T-helper 1 cell (primary cell): Measurements from ENCODE around the gene CARD11.
A peak's percentile ranks its signal among the peaks of the same experiment; 100 is the strongest.

Experiments
- DNase-seq, 5 donors: peaks; one replicate each; pipeline ENCODE4 v3.0.0-alpha.2; 2012 to 2020

The CARD11 gene

GRCh38 chr7:2980401-2981102 is 63.1 kb downstream of the CARD11 start:
- DNase-seq: no peak

- no peak for DNase-seq
Measured at GRCh38 chr7:2979951-2980350, 63.7 kb downstream of the CARD11 start.

GRCh38 chr7:2979201-2979631 is 64.5 kb downstream of the CARD11 start:
- DNase-seq: no peak

- DNase-seq: peak; percentile 28 to 87 (median 40)
Measured at GRCh38 chr7:2978408-2978807, 65.3 kb downstream of the CARD11 start.

- no peak for DNase-seq
Measured at GRCh38 chr7:2975821-2976371, 67.8 kb downstream of the CARD11 start.

- no peak for DNase-seq
Measured at GRCh38 chr7:2974093-2974819, 69.4 kb downstream of the CARD11 start.

- DNase-seq: no peak
Measured at GRCh38 chr7:2972835-2973161, 70.9 kb downstream of the CARD11 start.

- DNase-seq: no peak
Measured at GRCh38 chr7:2971914-2972834, 71.5 kb downstream of the CARD11 start.

GRCh38 chr7:2970861-2971260 is 72.8 kb downstream of the CARD11 start:
- no peak for DNase-seq

- no peak for DNase-seq
Measured at GRCh38 chr7:2970307-2970664, 73.4 kb downstream of the CARD11 start.

- no peak for DNase-seq
Measured at GRCh38 chr7:2969398-2970306, 74.0 kb downstream of the CARD11 start.

GRCh38 chr7:2968616-2969397 is 74.9 kb downstream of the CARD11 start:
- no peak for DNase-seq

GRCh38 chr7:2968176-2968575 is 75.5 kb downstream of the CARD11 start:
- no peak for DNase-seq

- DNase-seq: no peak
Measured at GRCh38 chr7:2967705-2968104, 76.0 kb downstream of the CARD11 start.

GRCh38 chr7:2967253-2967652 is 76.4 kb downstream of the CARD11 start:
- DNase-seq: no peak

- no peak for DNase-seq
Measured at GRCh38 chr7:2966466-2967078, 77.1 kb downstream of the CARD11 start.

- DNase-seq: no peak
Measured at GRCh38 chr7:2965745-2966270, 77.9 kb downstream of the CARD11 start.

- no peak for DNase-seq
Measured at GRCh38 chr7:2965301-2965700, 78.4 kb downstream of the CARD11 start.

- DNase-seq: no peak
Measured at GRCh38 chr7:2964208-2964607, 79.5 kb downstream of the CARD11 start.

GRCh38 chr7:2962865-2963264 is 80.8 kb downstream of the CARD11 start:
- DNase-seq: no peak
